Calu3 (cell line): ENCODE results near the gene GPX6. TPM values are rescaled to one million over a fixed set of nuclear protein-coding genes. Genes with fewer than 3 reads are reported as not detected.

Experiments used
- BruUV-seq: library from RNA; stranded (reverse); fragments of 400-500 nt; replicated peaks from 2 replicates; lab custom pipeline; 2021; lab: Mats Ljungman, UMichigan
- CTCF ChIA-PET: fragments of 300-600 bp; sonication (Branson Sonifier 250); formaldehyde crosslinking; loops from one replicate; lab custom pipeline; 2022; ENCODE audit warnings: antibody characterized with exemption; lab: Charles Lee
- DNase-seq: peaks from one replicate; pipeline ENCODE4 v3.0.0; 2022
- H3K27ac Mint-ChIP-seq: one replicate; pipeline ENCODE4 v1.8.0; 2022; ENCODE audit warnings: mixed read lengths; ENCODE audit not compliant: unreplicated experiment
- H3K27me3 Mint-ChIP-seq: one replicate; pipeline ENCODE4 v1.8.0; 2022; ENCODE audit warnings: mixed read lengths; ENCODE audit not compliant: unreplicated experiment
- H3K36me3 Mint-ChIP-seq: one replicate; pipeline ENCODE4 v1.8.0; 2022; ENCODE audit warnings: mild to moderate bottlenecking, moderate library complexity, mixed read lengths; ENCODE audit not compliant: insufficient read depth, unreplicated experiment
- H3K4me1 Mint-ChIP-seq: one replicate; pipeline ENCODE4 v1.8.0; 2022; ENCODE audit warnings: mild to moderate bottlenecking, low read depth, mixed read lengths; ENCODE audit not compliant: unreplicated experiment
- H3K4me3 Mint-ChIP-seq: one replicate; pipeline ENCODE4 v1.8.0; 2022; ENCODE audit warnings: mild to moderate bottlenecking, low read depth, moderate library complexity, mixed read lengths; ENCODE audit not compliant: unreplicated experiment
- H3K9me3 Mint-ChIP-seq: one replicate; pipeline ENCODE4 v1.8.0; 2022; ENCODE audit warnings: low read depth, mixed read lengths; ENCODE audit not compliant: unreplicated experiment
- CTCF ChIP-seq: fragments of 200-600 bp; IDR thresholded peaks from one replicate; pipeline ENCODE4 v1.8.0; 2022; ENCODE audit warnings: antibody characterized with exemption; ENCODE audit not compliant: unreplicated experiment
- intact Hi-C: fragments of 100-400 bp; cut with micrococcal nuclease; formaldehyde crosslinking; loops from one replicate; pipeline ENCODE4 v1.10.0; 2022; ENCODE audit not compliant: unreplicated experiment
- total RNA-seq: library from RNA; stranded (reverse); gene quantifications from 2 replicates; pipeline ENCODE4 v1.2.3, GENCODE V29; 2022

The GPX6 gene
- total RNA-seq, 1 experiment from 2014 or later = not detected

- no peaks in the 10 kb centered on the region for H3K4me1 Mint-ChIP-seq
- no peak overlapping the region for H3K27ac Mint-ChIP-seq
- H3K4me3 Mint-ChIP-seq = no peak overlapping the region
- no TSS peak for BruUV-seq
- no peak for DNase-seq
- CTCF ChIA-PET = interaction anchor here (0.6 kb wide), 1 partner anchor 18 kb away, joined by 3 read pairs; no protein-coding TSS in a partner anchor
- no peaks in the 10 kb centered on the region for H3K36me3 Mint-ChIP-seq
- no peak for TF ChIP-seq CTCF
- intact Hi-C loops = no loop called here
- peaks cover 3% of the 10 kb centered on the region for H3K9me3 Mint-ChIP-seq
- H3K27me3 Mint-ChIP-seq = peaks cover 21% of the 10 kb centered on the region
Measured at GRCh38 chr6:28458568-28458967, 57.0 kb downstream of the GPX6 start.

Other genes with a start within 250 kb of the GPX6 start
- gene ZSCAN26, start 248.7 kb downstream of the GPX6 start, total RNA-seq = 13.1 and 14.2 TPM in 2 replicates
- gene PGBD1, start 234.2 kb downstream of the GPX6 start, total RNA-seq = 3.1 and 4.9 TPM in 2 replicates
- gene ZSCAN31, start 179.6 kb downstream of the GPX6 start, total RNA-seq = 4.9 and 5.8 TPM in 2 replicates
- gene ZKSCAN3, start 165.8 kb downstream of the GPX6 start, total RNA-seq = 7.3 and 7.8 TPM in 2 replicates
- gene ZSCAN12, start 116.0 kb downstream of the GPX6 start, total RNA-seq = 4.7 and 5.2 TPM in 2 replicates
- 1.8 and 3.7 TPM in 2 replicates for gene ZSCAN23, start 72.3 kb downstream of the GPX6 start, total RNA-seq
- gene GPX5, start 10.1 kb upstream of the GPX6 start, total RNA-seq = not detected in 2 replicates